HPDE6-E6E7 (cell line): Measurements from ENCODE around the gene SLC16A9.

Experiments
- DNase-seq: peaks from one replicate; pipeline ENCODE4 v3.0.0; 2011; ENCODE audit warnings: missing footprints; ENCODE audit errors: extremely low spot score

Gene SLC16A9

DNA sequence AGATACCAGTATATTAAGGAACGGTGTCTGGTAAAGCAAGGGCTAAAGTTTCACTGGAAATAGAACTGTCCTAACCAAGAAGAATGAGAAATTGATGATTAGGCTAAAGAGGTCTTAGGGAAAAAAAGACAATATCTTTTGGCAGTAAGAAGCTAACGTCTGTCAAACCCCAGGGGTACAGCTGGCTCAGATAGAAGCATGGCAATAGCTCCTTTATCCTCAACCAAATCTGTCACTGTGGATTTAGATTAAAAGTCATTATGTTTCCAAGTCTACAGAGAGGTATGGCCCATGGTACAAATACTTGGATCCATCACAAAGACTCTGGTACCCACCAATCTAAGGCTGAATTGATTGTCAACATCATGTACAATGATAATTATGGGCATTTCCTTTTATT is 8.6 kb upstream of the SLC16A9 start:
- DNase-seq: no peak

DNA sequence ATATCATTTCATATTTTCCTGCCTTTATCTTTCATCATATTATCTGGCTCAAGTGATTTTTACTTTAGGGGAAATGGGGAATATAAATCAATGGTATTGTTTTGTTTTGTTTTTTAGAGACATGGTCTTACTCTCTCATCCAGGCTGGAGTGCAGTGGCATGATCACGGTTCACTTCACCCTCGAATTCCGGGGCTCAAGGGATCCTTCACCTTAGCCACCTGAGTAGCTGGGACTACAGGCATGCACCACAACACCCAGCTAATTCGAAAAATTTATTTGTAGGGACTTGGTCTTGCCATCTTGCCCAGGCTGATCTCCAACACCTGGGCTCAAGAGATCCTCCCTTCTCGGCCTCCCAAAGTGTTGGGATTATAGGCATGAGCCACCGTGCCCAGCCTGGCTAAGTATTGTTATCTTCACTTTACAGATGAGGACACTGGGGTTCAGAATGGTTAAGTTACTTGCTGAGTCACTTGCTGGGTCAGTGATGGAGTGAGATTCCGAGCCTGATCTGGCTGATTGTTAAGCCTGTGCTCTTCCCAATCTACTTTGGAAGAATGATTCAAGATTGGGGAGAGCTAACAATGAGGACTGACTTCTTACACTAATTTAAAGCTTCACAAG is 3.7 kb upstream of the SLC16A9 start:
- no peak for DNase-seq

DNA sequence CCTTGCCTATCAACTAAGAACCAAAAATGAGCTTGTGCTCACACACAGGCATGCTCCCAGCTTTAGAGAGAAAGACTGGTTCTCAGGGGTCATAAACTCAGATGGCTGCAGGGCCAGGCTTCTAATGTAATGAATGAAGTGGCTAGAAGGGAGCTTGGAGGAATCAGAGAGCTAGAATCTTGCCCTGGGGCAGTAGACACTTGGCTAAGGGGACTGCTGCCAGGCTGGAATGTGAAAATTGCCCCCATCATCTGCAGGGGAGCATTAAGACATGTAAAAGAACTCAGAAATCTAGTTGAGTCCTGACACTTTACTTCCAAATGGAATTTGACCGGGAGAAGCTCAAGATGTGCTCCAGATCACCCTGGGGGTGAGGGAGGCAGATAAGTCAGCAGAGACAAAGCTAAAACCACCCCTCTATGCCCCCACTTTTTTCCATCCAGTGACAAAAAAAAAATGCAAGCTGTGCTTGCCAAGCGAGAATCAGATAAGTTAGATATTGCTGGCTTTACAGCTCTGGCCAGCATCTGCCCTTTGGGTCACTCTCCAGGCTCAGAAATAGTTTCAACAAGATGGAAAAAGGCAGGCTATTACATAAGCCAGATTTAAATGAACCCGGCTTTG is 2.3 kb upstream of the SLC16A9 start:
- DNase-seq: no peak

DNA sequence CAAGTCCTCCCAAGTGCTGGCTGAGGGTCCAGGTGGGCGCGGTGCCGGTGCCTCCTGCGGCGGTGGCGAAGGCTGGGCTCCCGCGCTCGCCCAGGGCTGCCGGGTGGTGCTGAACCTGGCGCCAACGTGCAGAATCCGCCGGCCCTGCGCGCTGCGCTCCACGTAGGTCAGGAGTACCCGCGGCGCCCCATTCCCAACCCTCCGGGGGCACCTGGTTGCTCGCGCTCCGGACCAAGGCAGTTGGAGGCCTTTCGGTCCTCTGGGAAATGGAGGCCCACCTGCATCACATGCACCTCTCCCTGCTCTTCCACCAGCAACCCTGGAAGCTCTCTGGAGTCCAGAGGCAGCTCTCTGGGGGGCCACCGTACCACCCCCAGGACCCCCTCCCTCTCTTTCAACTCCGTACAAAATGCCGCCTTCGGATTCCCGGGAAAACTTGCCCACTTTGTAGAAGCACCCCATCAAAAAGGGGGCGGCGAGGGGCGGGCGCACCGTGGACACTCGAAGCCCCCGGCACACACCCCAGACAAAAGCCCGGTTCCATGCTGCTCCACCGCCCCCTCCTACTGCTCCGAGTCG is 745 bp downstream of the SLC16A9 start:
- peak; percentile 50 for DNase-seq

DNA sequence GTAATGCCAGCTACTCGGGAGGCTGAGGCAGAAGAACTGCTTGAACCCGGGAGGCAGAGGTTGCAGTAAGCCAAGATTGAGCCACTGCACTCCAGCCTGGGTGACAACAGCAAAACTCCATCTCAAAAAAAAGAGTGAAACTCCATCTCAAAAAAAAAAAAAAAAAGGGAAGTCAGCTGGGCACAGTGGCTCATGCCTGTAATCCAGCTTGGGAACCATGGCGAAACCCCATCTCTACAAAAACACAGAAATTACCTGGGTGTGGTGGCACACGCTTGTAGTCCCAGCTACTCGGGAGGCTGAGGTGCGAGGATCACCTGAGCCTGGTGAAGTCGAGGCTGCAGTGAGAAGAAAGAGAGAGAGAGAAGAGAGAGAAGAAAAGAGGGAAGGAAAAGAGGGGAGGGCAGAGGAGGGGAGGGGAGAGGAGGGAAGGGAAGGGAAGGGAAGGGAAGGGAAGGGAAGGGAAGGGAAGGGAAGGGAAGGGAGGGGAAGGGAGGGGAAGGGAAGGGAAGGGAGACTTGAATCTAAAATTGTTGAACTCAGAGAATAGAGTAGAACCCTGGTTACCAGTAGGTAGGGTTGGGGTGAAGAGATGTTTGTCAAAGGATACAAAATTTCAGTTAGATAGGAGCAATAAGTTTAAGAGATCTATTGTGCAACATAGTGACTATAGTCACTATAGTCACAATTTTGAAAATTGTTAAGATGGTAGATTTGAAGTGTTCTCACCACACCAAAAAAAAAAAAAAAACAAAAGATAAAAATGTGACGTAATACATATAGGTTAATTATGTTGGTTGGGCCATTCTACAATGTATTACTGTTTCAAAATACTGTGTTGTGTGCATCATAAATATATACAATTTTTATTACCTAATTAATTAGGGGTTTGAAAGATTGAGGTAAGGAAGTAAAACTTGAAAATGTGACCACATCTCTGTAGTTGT is 2.5 kb downstream of the SLC16A9 start:
- no peak for DNase-seq

DNA sequence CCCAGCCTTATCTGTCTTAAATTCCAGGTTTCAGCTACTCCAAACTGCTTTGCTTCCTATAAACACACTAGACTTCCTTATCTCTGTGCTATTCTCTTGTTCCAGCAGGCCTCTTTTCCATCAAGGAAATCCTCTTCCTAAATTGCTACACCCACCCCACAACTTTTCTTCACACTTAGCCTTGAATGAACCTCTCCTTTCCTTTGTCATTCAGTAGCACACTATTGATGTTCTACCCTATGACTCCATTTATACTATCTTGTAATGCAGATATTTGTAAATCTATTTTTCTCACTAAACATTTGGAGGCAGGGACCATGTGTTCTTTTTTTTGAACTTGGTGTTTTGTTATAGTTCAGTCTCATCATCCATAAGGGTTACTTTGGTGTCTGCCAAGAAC is 3.7 kb downstream of the SLC16A9 start:
- no peak for DNase-seq

DNA sequence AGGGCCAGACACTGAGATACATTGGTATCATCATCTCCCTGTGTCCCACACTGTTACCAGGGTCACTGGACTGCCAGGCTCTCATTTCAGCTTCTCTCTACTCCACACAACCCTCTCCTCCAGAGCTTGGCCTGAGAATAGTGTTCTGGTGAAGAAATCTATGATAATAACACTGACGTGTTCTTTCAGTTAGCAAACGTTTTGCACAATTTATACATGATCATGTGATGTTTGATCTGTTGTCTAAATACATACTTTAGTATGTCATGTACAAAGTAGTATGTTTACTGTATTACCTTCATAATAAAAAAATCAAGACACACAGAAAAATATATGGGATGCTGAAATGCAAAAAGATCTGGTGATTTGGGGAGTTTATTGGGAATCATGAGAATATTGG is 5.0 kb downstream of the SLC16A9 start:
- no peak for DNase-seq

DNA sequence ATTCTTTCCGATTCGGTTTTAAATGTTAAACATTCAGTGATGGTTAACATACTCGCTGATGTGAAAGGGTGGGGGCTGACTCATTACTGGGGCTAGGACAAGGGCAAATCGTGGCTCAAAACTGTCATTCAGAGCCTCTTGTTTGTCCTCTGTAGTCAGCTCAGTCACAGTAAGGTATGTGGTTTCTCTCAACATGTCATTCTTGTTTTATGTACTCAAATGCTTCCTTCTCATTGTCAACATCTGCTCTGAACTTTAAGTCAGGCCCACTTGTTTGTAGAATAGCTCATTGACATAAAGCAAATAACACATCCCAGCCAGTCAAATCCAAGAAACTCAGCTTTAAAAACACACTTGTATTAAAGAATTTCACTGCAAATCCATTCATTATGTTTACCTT is 7.3 kb downstream of the SLC16A9 start:
- DNase-seq: no peak

DNA sequence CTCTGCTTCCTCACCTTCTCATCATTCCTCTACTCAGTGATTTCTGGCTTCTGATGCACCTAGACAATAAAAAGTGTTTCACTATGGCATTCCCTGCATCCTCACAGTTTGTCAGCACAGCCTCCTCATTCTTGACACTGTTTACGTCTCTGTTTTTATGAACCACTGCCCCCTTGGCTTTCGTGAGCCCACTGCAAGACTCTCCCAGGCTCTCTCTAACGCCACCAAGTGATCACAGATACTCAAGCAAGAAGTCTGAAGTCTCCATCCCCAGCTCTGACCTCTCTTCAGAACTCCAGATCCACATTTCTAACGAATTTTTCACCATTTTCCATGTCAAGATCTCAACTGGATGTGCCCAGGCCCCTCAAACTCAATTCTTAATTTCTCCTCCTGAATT is 8.9 kb downstream of the SLC16A9 start:
- no peak for DNase-seq

DNA sequence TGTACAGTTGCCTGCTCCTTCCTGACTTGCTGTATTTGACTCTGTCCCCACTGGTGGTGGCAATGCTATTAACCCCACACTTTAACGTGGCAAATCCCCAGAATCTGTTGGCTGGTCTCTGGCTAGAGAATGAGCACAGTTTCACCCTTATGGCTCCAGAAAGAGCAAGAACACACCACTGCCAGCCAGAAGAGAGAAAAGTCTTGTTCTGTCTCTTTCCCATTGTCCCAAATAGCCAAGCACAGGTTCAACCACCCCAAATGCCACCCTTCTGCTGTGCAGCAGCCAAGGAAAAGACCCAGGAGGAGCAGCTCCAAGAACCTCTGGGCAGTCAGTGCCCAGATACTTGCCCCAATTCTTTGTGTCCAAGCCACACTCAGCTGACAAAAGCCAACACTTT is 11.3 kb downstream of the SLC16A9 start:
- no peak for DNase-seq

DNA sequence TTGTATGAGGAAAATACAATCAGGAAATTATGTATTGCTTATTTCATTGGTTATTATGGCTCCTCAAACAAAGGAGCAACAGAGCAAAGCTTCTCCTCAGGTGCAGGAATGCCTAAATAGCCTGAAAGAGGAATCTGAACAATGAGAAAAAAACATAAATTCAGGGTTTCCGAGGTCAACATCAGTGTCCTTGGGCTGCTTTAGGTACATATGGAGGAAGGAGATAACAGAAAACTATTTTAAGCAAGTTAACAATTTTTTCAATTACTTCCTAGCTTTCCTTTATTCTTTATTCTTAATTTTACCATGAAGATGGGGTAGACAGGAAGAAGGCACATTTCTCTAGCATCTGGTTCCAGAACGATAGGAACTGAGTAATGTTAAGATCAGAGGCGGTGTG is 14.0 kb downstream of the SLC16A9 start:
- no peak for DNase-seq

DNA sequence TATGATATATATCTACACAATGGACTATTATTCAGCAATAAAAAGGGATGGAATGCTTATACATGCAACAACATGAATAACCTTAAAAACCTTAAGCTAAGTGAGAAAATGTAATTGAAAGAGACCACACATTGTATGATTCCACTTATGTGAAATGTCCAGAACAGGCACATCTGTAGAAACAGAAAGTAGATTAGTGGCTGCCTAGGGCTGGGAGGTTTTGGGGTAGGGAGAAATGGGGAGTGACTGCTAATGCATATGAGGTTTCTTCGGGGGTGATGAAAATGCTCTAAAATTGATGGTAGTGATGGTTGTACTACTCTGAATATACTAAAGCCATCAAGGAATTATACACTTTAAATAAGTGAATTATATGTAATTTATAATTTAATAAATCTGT is 14.7 kb downstream of the SLC16A9 start:
- no peak for DNase-seq

DNA sequence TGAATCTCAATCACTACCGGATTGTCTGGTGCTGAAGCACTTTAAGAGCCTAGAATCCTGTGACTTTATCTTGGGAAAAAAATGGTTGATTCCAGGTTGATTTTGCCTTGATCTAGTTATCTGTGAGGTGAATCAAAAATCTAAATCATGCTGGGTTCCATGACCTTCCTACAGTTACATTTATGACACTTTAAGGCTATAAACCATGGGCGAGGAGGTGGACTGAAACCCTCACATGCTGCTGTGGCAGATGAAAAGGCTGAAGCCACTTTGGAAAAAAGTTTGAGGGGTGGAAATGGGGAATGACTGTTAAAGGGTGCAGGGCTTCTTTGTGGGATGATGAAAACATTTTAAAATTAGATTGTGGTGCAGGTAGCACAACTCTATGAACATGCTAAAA is 17.5 kb downstream of the SLC16A9 start:
- no peak for DNase-seq

DNA sequence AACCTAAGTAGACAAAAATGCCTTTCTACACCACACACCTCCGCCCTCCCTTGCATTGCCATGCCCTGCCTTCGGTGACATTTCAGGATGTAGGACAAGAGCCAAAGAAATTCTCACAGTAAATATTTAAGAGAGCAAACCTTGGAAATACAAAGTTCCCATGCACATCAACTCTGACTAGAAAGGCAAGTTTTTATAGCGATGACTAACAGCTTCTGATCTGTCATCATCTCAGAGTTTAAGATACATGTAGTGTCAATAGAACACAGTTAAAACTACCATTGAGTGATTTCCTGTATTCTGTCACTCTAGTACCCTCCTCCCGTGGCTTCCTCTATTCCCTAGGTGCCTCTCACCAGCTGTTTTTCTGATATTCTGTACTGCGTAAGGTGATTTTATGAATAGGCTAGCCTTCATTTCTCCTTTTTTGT is 20.7 kb downstream of the SLC16A9 start:
- DNase-seq: peak; percentile 45

DNA sequence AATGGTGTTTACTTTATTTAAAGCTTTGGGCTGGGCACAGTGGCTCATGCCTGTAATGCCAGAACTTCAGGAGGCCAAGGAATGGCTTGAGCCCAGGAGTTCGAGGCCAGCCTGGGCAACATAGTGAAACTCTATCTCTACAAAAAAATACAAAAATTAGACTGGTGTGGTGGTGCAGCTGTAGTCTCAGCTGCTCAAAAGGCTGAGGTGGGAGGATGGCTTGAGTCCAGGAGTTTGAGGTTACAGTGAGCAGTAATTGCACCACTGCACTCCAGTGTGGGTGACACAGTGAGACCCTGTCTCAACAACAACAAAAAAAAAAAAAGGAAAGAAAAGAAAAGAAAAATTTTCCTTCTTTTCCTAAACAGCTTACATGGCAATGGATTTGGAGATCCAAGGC is 22.0 kb downstream of the SLC16A9 start:
- no peak for DNase-seq

DNA sequence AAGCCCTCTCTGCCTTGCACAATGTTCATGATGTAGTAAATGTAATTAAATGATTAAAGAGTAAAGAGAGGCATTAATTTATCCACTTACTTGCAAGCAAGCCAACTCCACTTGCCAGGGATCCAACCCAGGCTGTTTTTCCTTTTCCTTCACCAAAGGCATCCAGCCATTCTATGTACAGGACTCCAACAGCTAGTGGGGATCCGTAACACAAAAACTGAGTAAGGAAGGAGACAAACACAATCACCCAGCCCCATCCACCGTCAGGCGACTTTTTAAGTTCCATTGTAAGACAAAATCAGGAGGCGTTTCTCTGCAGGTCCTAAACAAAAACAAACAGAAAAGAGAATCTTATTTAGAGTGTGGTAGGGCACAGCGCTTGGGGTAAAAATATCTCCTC is 25.6 kb downstream of the SLC16A9 start:
- DNase-seq: no peak

DNA sequence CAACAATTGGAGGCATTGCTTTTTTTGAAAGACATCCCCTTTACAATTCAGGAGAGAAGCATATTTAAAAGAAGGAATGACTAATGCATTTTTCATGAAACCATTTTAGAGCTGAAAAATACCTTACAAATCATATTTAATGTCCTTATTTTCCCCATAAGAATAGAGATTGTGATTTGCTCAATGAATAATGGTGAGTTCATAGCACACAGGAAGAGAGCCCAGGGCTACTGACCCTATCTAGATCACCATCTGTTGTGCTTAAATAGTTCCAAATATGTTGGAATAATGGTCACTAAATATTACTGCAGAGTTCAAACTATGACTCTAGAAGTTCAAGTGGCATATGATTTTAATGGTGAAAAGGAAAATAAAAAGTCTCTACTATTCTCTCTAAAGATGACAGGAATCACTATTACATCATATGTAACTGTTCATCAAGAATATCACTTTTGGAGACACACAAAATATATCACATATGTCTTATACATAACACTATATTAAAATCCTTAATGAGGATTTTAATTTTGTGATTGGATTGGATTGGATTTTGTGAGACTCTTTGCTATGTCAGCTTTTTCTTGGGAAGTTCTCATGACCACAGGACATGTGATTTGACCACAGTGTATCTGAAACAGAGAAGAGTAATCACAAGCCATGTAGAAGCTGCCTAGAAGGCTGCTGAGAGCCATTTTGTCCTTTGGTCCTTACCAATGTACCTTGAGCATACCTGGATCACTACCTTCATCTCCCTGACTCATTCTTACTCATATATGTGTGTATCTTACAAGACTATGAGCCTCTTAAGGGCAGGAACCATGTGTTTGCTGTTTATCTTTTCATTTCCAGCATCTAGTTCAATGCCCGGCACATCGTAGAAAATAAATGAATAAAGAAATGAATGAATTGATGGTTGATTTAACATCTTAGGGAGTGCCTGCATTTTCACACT is 26.4 kb downstream of the SLC16A9 start:
- no peak for DNase-seq

DNA sequence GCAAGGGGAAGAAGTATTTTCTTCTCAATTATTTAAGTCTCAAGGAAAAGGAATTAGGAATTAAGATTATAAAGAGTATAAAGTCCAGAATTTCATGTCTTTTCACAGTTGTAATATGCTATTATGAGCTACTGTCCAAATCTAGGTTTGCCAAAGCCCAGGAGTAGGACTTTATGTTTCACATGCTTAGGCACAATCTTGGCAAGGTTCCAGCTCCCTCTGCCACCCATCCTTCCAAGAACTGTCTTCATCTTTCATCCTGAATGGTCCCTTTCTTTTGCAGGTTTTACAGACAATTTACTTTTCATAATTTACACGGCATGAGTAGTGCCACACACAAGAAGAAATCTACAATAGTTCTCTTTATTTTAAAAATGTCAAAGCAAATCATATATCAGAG is 29.5 kb downstream of the SLC16A9 start:
- DNase-seq: no peak

DNA sequence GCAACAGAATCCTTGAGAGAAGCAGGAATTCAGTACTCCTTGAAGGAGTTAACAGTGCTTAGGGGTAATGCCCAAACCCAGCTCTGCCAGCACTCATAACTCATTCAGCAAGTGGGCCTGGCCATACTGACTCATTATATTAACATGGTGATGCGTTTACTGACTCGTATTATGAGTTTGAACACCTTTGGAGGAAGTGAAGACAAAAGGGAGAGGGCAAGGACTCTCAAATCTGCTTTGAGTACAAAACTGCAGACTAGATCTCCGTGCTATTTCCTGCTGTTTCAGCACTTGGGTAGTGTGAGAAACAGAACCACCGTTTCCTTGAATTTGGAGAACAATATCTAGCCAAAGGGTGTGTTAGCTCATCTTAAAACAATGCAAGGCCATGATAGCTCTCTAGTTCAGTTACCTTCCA is 30.8 kb downstream of the SLC16A9 start:
- DNase-seq: peak; percentile 43

DNA sequence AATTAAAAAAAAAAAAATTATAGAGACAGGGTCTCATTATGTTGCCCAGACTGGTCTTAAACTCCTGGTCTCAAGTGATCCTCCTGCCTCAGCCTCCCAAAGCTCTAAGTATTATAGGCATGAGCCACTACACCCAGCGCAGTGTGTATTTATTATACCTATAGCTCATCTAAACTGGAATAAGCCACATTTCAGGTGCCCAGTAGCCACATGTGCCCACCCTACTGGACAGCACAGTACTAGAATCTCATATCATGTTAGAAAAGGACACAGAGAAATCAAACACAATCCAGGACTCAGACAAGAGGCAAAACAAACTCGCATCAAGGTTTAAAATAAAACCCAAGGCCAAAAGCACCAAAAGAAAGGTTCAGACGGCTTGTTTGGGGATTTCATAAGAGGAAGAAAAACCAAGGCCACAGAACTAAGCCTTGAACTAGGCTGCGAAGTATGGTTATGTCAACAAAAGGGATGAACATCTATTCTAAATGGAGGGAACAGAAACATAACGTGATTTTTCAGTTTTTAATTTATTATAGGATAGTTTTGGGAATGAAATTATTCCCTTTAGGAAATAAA is 32.3 kb downstream of the SLC16A9 start:
- DNase-seq: no peak

DNA sequence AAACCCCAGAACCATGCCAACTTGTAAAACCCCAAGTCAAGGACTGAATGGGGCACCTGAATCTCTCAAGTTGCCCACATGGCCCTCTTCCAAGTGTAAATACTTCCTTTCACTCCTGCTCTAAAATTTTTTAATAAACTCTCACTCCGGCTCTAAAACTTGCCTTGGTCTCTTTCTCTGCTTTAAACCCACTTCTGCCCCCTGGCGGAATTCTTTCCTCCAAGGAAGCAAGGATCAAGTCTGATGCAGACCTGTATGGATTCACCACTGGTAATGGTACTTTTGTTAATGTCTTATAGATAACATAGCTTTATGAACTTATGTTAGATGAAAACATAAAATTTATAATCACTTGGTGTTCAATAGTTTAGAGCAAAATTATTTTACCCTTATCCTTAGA is 33.8 kb downstream of the SLC16A9 start:
- DNase-seq: no peak
